Cardiac fibroblast (primary cell): Measurements from ENCODE around the gene TRIM7.
A peak's percentile ranks its signal among the peaks of the same experiment; 100 is the strongest.

Experiments used
- DNase-seq, 2 donors: peaks; one replicate each; pipeline versions ENCODE4 v3.0.0 to v3.0.0-alpha.2; 2010; ENCODE audit warnings: low read depth in 2 of 2
- H3K4me3 ChIP-seq, 2 donors: replicated peaks in 1 of 2; 1 replicate in 1 of 2; 2 replicates in 1 of 2; pipeline ENCODE4 v1.5.1; 2011; ENCODE audit warnings: low read depth in 2 of 2, low read length in 2 of 2, mild to moderate bottlenecking in 2 of 2, moderate library complexity in 1 of 2
- CTCF ChIP-seq: IDR thresholded peaks from one replicate; pipeline ENCODE4 v1.5.1; 2011; ENCODE audit warnings: low read depth, mild to moderate bottlenecking, low read length, inconsistent platforms

The TRIM7 gene

GRCh38 chr5:181198106-181198685 lies 6.8 kb downstream of the TRIM7 start:
- H3K4me3 ChIP-seq: no peak overlapping the region
- DNase-seq: no peak
- no peak for TF ChIP-seq CTCF

- no peak overlapping the region for H3K4me3 ChIP-seq
- no peak for TF ChIP-seq CTCF
- DNase-seq: no peak
Observed at GRCh38 chr5:181197326-181197951, 7.6 kb downstream of the TRIM7 start.

GRCh38 chr5:181195249-181195761 lies 9.7 kb downstream of the TRIM7 start:
- DNase-seq: no peak
- TF ChIP-seq CTCF: no peak
- H3K4me3 ChIP-seq: no peak overlapping the region

- H3K4me3 ChIP-seq: no peak overlapping the region
- DNase-seq: no peak
- TF ChIP-seq CTCF: no peak
Observed at GRCh38 chr5:181194489-181195248, 10.3 kb downstream of the TRIM7 start.

- H3K4me3 ChIP-seq: no peak overlapping the region
- no peak for TF ChIP-seq CTCF
- DNase-seq: no peak
Observed at GRCh38 chr5:181193656-181194055, 11.3 kb downstream of the TRIM7 start.

GRCh38 chr5:181192337-181193046 lies 12.5 kb downstream of the TRIM7 start:
- no peak for TF ChIP-seq CTCF
- peak in 1 of 2 donors; percentile 43 for DNase-seq
- peak overlapping the region; percentile 64 to 69 for H3K4me3 ChIP-seq
